ENCODE data around the gene RAB18. TPM values are rescaled to one million over a fixed set of nuclear protein-coding genes. Genes with fewer than 3 reads are reported as not detected.

RAB18 gene
- total RNA-seq, 1 experiment from 2014 or later, result 89.4 TPM

DNA sequence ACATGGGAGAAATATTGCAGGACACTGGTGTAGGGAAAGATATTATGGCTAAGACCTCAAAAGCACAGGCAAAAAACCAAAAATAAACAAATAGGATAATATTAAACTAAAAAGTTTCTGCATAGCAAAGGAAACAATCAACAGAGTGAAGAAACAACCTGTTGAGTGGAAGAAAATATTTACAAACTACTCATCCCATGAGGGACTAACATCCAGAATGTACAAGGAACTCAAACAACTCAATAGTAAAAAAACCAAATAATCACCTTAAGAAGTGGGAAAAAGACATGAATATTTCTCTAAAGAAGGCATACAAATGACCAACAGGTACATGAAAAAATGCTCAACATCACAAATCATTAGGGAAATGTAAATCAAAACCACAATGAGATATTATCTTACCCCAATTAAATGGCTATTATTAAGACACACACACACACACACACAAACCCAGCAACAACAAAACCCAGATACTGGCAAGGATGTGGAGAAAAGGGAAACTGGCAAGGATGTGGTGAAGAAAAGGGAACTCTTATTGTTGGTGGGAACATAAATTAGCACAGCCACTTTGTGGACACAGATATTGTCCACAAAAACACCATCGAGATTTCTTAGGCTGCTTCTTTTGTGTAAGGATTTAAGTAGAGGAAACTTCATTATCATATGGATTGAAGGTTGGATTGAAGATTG is 9.8 kb upstream of the RAB18 start:
- no peak overlapping the region for H4K8ac ChIP-seq (replicated peaks; ENCODE audit: insufficient read length, low read depth, low read length)
- H3K14ac ChIP-seq (ENCODE audit: insufficient read depth, low read length), result no peak overlapping the region
- no peak overlapping the region for H3T11ph ChIP-seq (ENCODE audit: low read length)
- H3K9me3 ChIP-seq (ENCODE audit: control insufficient read depth, low read depth, low read length), result no peaks in the 10 kb centered on the region
- TF ChIP-seq, protein P1, sequence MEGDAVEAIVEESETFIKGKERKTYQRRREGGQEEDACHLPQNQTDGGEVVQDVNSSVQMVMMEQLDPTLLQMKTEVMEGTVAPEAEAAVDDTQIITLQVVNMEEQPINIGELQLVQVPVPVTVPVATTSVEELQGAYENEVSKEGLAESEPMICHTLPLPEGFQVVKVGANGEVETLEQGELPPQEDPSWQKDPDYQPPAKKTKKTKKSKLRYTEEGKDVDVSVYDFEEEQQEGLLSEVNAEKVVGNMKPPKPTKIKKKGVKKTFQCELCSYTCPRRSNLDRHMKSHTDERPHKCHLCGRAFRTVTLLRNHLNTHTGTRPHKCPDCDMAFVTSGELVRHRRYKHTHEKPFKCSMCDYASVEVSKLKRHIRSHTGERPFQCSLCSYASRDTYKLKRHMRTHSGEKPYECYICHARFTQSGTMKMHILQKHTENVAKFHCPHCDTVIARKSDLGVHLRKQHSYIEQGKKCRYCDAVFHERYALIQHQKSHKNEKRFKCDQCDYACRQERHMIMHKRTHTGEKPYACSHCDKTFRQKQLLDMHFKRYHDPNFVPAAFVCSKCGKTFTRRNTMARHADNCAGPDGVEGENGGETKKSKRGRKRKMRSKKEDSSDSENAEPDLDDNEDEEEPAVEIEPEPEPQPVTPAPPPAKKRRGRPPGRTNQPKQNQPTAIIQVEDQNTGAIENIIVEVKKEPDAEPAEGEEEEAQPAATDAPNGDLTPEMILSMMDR (conservative IDR thresholded peaks at IDR 0.05), result no peak
- H3K4me1 Mint-ChIP-seq, result no peaks in the 10 kb centered on the region
- H2BK12ac ChIP-seq (ENCODE audit: insufficient read length, low read depth, low read length), result no peak overlapping the region
- no peak overlapping the region for H2AFZ ChIP-seq (ENCODE audit: low read length)
- no peak overlapping the region for H2BK5ac ChIP-seq (ENCODE audit: insufficient read length, low read length)
- H2BK20ac ChIP-seq (ENCODE audit: low read depth, low read length, poor library complexity, severe bottlenecking), result no peak overlapping the region
- no peak overlapping the region for H4K5ac ChIP-seq (ENCODE audit: insufficient read length, low read depth, low read length)
- no peak overlapping the region for H4K91ac ChIP-seq (ENCODE audit: insufficient read length, low read depth, low read length)
- H4K20me1 ChIP-seq (ENCODE audit: control insufficient read depth, insufficient read depth, insufficient read length), result no peaks in the 10 kb centered on the region
- H2BK15ac ChIP-seq (ENCODE audit: low read depth, low read length), result no peak overlapping the region
- no peak overlapping the region for H3K4ac ChIP-seq (ENCODE audit: low read depth, low read length)
- WGBS (ENCODE audit: extremely low coverage, insufficient read length, low lambda C conversion rate), result no CpG with 5 or more reads among the region's 1 CpG
- H3K27ac ChIP-seq (ENCODE audit: insufficient read length, low read depth, low read length), result no peak overlapping the region
- no peaks in the 10 kb centered on the region for H3K4me1 ChIP-seq (ENCODE audit: insufficient read depth, low read length)
- no peaks in the 10 kb centered on the region for H3K79me1 ChIP-seq (ENCODE audit: insufficient read depth, low read depth, low read length, poor library complexity, severe bottlenecking)
- H3K27me3 Mint-ChIP-seq (ENCODE audit: low read depth), result peaks cover 8% of the 10 kb centered on the region
- no peak overlapping the region for H3K18ac ChIP-seq (ENCODE audit: insufficient read length, low read depth, low read length)
- peaks cover 11% of the 10 kb centered on the region in 2 experiments for H3K9me3 Mint-ChIP-seq
- no peak overlapping the region for H3K4me3 Mint-ChIP-seq
- no peaks in the 10 kb centered on the region for H3K79me2 ChIP-seq (ENCODE audit: insufficient read depth, low read length)
- H3K27me3 ChIP-seq (ENCODE audit: insufficient read depth, low read length), result no peaks in the 10 kb centered on the region
- no peak overlapping the region for H2AK5ac ChIP-seq (ENCODE audit: insufficient read length, low read length)
- H3K9ac ChIP-seq (ENCODE audit: extremely low read depth, insufficient read length, low read length), result no peak overlapping the region
- no peak overlapping the region for H3K27ac Mint-ChIP-seq
- H3K56ac ChIP-seq (ENCODE audit: insufficient read length, low read depth, low read length), result no peak overlapping the region
- no peak overlapping the region for H2BK120ac ChIP-seq (ENCODE audit: low read depth, low read length, poor library complexity, severe bottlenecking)
- no peak for DNase-seq
- H3K23ac ChIP-seq (ENCODE audit: insufficient read length, low read depth, low read length), result no peak overlapping the region
- H3K36me3 Mint-ChIP-seq (ENCODE audit: insufficient read depth in 1 of 3, low read depth in 3 of 3), result peaks cover 3 to 12% (median 10%) of the 10 kb centered on the region in 3 experiments; a peak in 5 of 7 replicates
- no peak overlapping the region for H3K4me2 ChIP-seq (ENCODE audit: insufficient read depth, insufficient read length, low read length)
- no peaks in the 10 kb centered on the region for H3K23me2 ChIP-seq (ENCODE audit: insufficient read length, low read depth, low read length, poor library complexity, severe bottlenecking)
